Measurements from ENCODE around the gene GPC5. TPM values are rescaled to one million over a fixed set of nuclear protein-coding genes. Genes with fewer than 3 reads are reported as not detected.
A peak's percentile ranks its signal among the peaks of the same experiment; 100 is the strongest.
"Not testable (repeated sequence)": the region's sequence is repeated elsewhere in the genome, so short reads cannot be mapped to it uniquely, and the experiment has no call there.

The GPC5 gene
- total RNA-seq, 1 donor from 2014 or later: 10.2 TPM

GRCh38 chr13:92265408-92265807 lies 867.0 kb downstream of the GPC5 start:
- Mint-ChIP-seq H3K27me3 (ENCODE audit: unreplicated experiment) (no peaks in the 10 kb centered on the region), H3K36me3 (ENCODE audit: unreplicated experiment) (no peaks in the 10 kb centered on the region), H3K4me1 (ENCODE audit: low read depth, unreplicated experiment) (peaks cover 4% of the 10 kb centered on the region), H3K4me3 (ENCODE audit: unreplicated experiment) (no peak overlapping the region), H3K9me3 (ENCODE audit: unreplicated experiment) (no peaks in the 10 kb centered on the region), H3K27ac (ENCODE audit: unreplicated experiment) (no peak overlapping the region)
- no peak for TF ChIP-seq CTCF (IDR thresholded peaks at IDR 0.05; ENCODE audit: partially characterized antibody, unreplicated experiment)
- no peak for DNase-seq

DNA sequence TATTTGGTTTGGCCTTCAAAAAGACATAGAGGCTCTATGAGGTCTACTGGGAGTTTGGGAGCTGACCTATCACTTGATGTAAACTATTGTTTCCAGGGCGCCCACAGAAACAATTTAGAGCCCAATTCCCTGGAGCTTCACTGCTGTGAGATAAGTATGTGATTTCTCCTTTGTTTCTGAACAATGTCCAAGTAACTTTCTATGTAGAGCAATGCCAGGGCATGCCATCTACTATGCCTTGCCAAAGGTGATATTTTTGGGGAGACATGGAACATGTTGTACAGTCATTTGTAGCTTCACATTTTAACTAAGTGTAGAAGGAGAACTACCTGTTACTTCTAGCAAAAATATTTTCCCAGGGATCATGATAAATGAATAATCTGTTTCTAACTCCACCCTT lies 872.6 kb downstream of the GPC5 start:
- no peaks in the 10 kb centered on the region for H3K4me1 Mint-ChIP-seq (ENCODE audit: low read depth, unreplicated experiment)

GRCh38 chr13:92272177-92272576 lies 873.8 kb downstream of the GPC5 start:
- no peak for TF ChIP-seq CTCF (IDR thresholded peaks at IDR 0.05; ENCODE audit: partially characterized antibody, unreplicated experiment)
- Mint-ChIP-seq H3K27me3 (ENCODE audit: unreplicated experiment) (no peaks in the 10 kb centered on the region), H3K4me1 (ENCODE audit: low read depth, unreplicated experiment) (no peaks in the 10 kb centered on the region), H3K27ac (ENCODE audit: unreplicated experiment) (no peak overlapping the region), H3K9me3 (ENCODE audit: unreplicated experiment) (no peaks in the 10 kb centered on the region), H3K36me3 (ENCODE audit: unreplicated experiment) (no peaks in the 10 kb centered on the region), H3K4me3 (ENCODE audit: unreplicated experiment) (no peak overlapping the region)
- DNase-seq: no peak

More for the DNA sequence above, 872.6 kb downstream of the GPC5 start:
- H3K27ac Mint-ChIP-seq (ENCODE audit: unreplicated experiment): no peak overlapping the region
- no peaks in the 10 kb centered on the region for H3K9me3 Mint-ChIP-seq (ENCODE audit: unreplicated experiment)
- no peak overlapping the region for H3K4me3 Mint-ChIP-seq (ENCODE audit: unreplicated experiment)
- DNase-seq: no peak
- H3K36me3 Mint-ChIP-seq (ENCODE audit: unreplicated experiment): no peaks in the 10 kb centered on the region
- no peaks in the 10 kb centered on the region for H3K27me3 Mint-ChIP-seq (ENCODE audit: unreplicated experiment)
- no peak for TF ChIP-seq CTCF (IDR thresholded peaks at IDR 0.05; ENCODE audit: partially characterized antibody, unreplicated experiment)

DNA sequence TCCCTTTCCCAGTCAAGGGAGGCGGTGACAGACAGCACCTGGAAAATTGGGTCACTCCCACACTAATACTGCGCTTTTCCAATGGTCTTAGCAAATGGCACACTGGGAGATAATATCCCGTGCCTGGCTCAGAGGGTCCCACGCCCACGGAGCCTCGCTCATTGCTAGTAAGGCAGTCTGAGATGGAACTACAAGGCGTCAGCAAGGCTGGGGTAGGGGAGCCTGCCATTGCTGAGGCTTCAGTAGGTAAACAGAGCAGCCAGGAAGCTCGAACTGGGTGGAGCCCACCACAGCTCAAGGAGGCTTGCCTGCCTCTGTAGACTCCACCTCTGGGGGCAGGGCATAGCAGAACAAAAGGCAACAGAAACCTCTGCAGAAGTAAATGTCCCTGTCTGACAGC lies 882.6 kb downstream of the GPC5 start:
- H3K4me3 Mint-ChIP-seq (ENCODE audit: unreplicated experiment); H3K36me3 Mint-ChIP-seq (ENCODE audit: unreplicated experiment); DNase-seq; H3K4me1 Mint-ChIP-seq (ENCODE audit: low read depth, unreplicated experiment); H3K27me3 Mint-ChIP-seq (ENCODE audit: unreplicated experiment); H3K27ac Mint-ChIP-seq (ENCODE audit: unreplicated experiment); H3K9me3 Mint-ChIP-seq (ENCODE audit: unreplicated experiment): not testable (repeated sequence)

- DNase-seq; H3K36me3 Mint-ChIP-seq (ENCODE audit: unreplicated experiment); H3K9me3 Mint-ChIP-seq (ENCODE audit: unreplicated experiment); H3K4me3 Mint-ChIP-seq (ENCODE audit: unreplicated experiment); H3K4me1 Mint-ChIP-seq (ENCODE audit: low read depth, unreplicated experiment); H3K27me3 Mint-ChIP-seq (ENCODE audit: unreplicated experiment); H3K27ac Mint-ChIP-seq (ENCODE audit: unreplicated experiment): not testable (repeated sequence)
Measured at GRCh38 chr13:92290718-92291307, 892.4 kb downstream of the GPC5 start.

- peaks cover 20% of the 10 kb centered on the region for H3K4me1 Mint-ChIP-seq (ENCODE audit: low read depth, unreplicated experiment)
- H3K9me3 Mint-ChIP-seq (ENCODE audit: unreplicated experiment); H3K27me3 Mint-ChIP-seq (ENCODE audit: unreplicated experiment); H3K36me3 Mint-ChIP-seq (ENCODE audit: unreplicated experiment); H3K27ac Mint-ChIP-seq (ENCODE audit: unreplicated experiment); H3K4me3 Mint-ChIP-seq (ENCODE audit: unreplicated experiment); DNase-seq: not testable (repeated sequence)
Measured at GRCh38 chr13:92294533-92294932, 896.1 kb downstream of the GPC5 start.

DNA sequence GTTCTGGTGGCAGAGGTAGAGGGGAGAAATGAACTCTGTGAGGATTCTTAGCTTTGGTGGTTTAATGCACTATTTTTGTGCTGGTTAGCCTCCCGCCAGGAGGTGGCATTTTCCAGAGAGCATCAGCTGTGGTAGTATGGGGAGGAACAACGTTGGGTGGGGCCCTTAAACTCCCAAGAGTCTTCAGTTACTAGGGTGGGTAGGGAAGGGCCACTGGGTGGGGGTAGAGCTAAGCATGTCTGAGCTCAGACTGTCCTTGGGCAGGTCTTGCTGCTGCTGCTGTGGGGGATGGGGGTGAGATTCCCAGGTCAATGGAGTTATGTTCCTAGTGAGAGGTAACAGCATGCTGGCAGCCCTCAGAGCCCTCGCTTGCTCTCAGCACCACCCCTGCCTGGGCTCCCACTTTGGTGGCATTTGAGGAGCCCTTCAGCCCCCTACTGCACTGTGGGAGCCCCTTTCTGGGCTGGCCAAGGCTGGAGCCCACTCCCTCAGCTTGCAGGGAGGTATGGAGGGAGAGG lies 897.8 kb downstream of the GPC5 start:
- not testable (repeated sequence) for DNase-seq

More for the DNA sequence above, 897.8 kb downstream of the GPC5 start:
- not testable (repeated sequence) for H3K9me3 Mint-ChIP-seq (ENCODE audit: unreplicated experiment); H3K36me3 Mint-ChIP-seq (ENCODE audit: unreplicated experiment); H3K4me3 Mint-ChIP-seq (ENCODE audit: unreplicated experiment); H3K27me3 Mint-ChIP-seq (ENCODE audit: unreplicated experiment)
- H3K27ac Mint-ChIP-seq (ENCODE audit: unreplicated experiment): peak overlapping the region; percentile 15
- peaks cover 20% of the 10 kb centered on the region for H3K4me1 Mint-ChIP-seq (ENCODE audit: low read depth, unreplicated experiment)

All from glutamatergic neuron (in vitro differentiated cells).